Hepatocyte (in vitro differentiated cells): ENCODE data around the gene C11orf65. TPM values are rescaled to one million over a fixed set of nuclear protein-coding genes. Genes with fewer than 3 reads are reported as not detected.

Experiments used
- DNase-seq: peaks from one replicate; pipeline ENCODE4 v3.0.0-alpha.2; 2016; ENCODE audit warnings: low spot score
- H2AFZ ChIP-seq: fragments of 200-600 bp; sonication (generic); 2 replicates; pipeline ENCODE4 v1.6.0; 2016; ENCODE audit warnings: antibody characterized with exemption, mild to moderate bottlenecking
- H3K27ac ChIP-seq: fragments of 200-600 bp; sonication (generic); 2 replicates; pipeline ENCODE4 v1.5.1; 2016; ENCODE audit warnings: mild to moderate bottlenecking
- H3K27me3 ChIP-seq: fragments of 200-600 bp; sonication (generic); 2 replicates; pipeline ENCODE4 v1.6.1; 2016
- H3K36me3 ChIP-seq: fragments of 200-600 bp; sonication (generic); replicated peaks from 2 replicates; pipeline ENCODE4 v1.5.1; 2016; ENCODE audit warnings: low read depth; ENCODE audit not compliant: insufficient read depth
- H3K4me1 ChIP-seq: fragments of 200-600 bp; sonication (generic); 2 replicates; pipeline ENCODE4 v1.5.1; 2016; ENCODE audit warnings: mild to moderate bottlenecking, moderate library complexity; ENCODE audit not compliant: insufficient read depth
- H3K4me2 ChIP-seq: fragments of 200-600 bp; sonication (generic); 2 replicates; pipeline ENCODE4 v1.6.0; 2016
- H3K4me3 ChIP-seq: fragments of 200-600 bp; sonication (generic); 2 replicates; pipeline ENCODE4 v1.5.1; 2016; ENCODE audit warnings: mild to moderate bottlenecking
- H3K79me2 ChIP-seq: fragments of 200-600 bp; sonication (generic); 2 replicates; pipeline ENCODE4 v1.6.0; 2017; ENCODE audit warnings: mild to moderate bottlenecking
- H3K9me2 ChIP-seq: fragments of 200-600 bp; sonication (generic); replicated peaks from 2 replicates; pipeline ENCODE4 v1.6.0; 2017; ENCODE audit warnings: mild to moderate bottlenecking; ENCODE audit not compliant: insufficient read depth
- H3K9me3 ChIP-seq: fragments of 200-600 bp; sonication (generic); 2 replicates; pipeline ENCODE4 v1.5.1; 2016; ENCODE audit warnings: low read depth, mild to moderate bottlenecking
- H4K20me1 ChIP-seq: fragments of 200-600 bp; sonication (generic); 2 replicates; pipeline ENCODE4 v1.6.0; 2016; ENCODE audit warnings: mild to moderate bottlenecking; ENCODE audit not compliant: insufficient read depth, poor library complexity, severe bottlenecking
- EZH2 ChIP-seq: fragments of 200-600 bp; sonication (generic); IDR thresholded peaks from 2 replicates; pipeline ENCODE4 v1.6.1; 2016; ENCODE audit warnings: antibody characterized with exemption, mild to moderate bottlenecking, borderline replicate concordance
- EZH2phosphoT487 ChIP-seq: fragments of 200-600 bp; sonication (generic); IDR thresholded peaks from one replicate; pipeline ENCODE4 v1.6.1; 2018; ENCODE audit warnings: antibody characterized with exemption, mild to moderate bottlenecking, low read depth, moderate library complexity; ENCODE audit not compliant: unreplicated experiment, severe bottlenecking
- WGBS: methylation state at CpG from one replicate; pipeline ENCODE4 v1.1.6; 2016; ENCODE audit warnings: low lambda C conversion rate; ENCODE audit errors: missing lambda C conversion rate; 5-methylcytosine and 5-hydroxymethylcytosine counted together
- polyA plus RNA-seq: library from polyadenylated mRNA; unstranded; fragments of >200 nt; fragmentation: Nextera tagmentation; extraction: Ambion mirVana; gene quantifications from 2 replicates; pipeline ENCODE4 v1.2.1, GENCODE V29; 2016
- total RNA-seq: library from RNA; depleted of rRNA; stranded (reverse); fragments of >200 nt; gene quantifications from 2 replicates; pipeline ENCODE4 v1.2.3, GENCODE V29; 2014
- TF ChIP-seq, protein P1 (sequence below): fragments of 200-600 bp; sonication (generic); IDR thresholded peaks from 2 replicates; pipeline ENCODE4 v1.5.1; 2016; ENCODE audit warnings: antibody characterized with exemption, mild to moderate bottlenecking; ENCODE audit not compliant: poor library complexity

The C11orf65 gene
- total and polyA plus RNA-seq, 2 experiments from 2014 or later, result 0.34 to 0.50 TPM

DNA sequence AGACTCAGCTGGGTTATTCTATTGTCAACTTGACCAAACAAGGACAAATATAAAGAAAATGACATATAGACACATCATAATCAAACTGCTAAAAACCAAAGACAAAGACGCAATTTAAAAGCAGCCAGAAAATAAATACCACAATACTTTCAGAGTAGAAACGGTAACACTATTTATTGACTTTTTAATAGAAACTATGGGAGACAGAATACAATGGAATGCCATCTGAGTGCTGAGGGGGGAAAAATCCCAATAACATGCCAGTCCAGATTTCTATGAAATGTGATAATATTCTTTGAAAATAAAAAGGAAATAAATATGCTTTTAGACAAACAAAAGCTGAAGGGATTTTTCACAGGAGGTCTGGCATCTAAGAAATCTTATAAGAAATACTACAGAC, 30.7 kb downstream of the C11orf65 start:
- Histone ChIP-seq H3K4me2 (no peak overlapping the region), H3K27ac (no peak overlapping the region), H3K27me3 (no peaks in the 10 kb centered on the region), H2AFZ (no peak overlapping the region), H3K4me3 (no peak overlapping the region), H3K9me3 (no peaks in the 10 kb centered on the region), H3K36me3 (no peaks in the 10 kb centered on the region), H3K4me1 (no peaks in the 10 kb centered on the region), H3K9me2 (no peaks in the 10 kb centered on the region), H3K79me2 (no peaks in the 10 kb centered on the region), H4K20me1 (no peaks in the 10 kb centered on the region)
- 96% methylated on average over 2 of the region's 2 CpGs for WGBS
- no peak for DNase-seq
- TF ChIP-seq, protein P1, sequence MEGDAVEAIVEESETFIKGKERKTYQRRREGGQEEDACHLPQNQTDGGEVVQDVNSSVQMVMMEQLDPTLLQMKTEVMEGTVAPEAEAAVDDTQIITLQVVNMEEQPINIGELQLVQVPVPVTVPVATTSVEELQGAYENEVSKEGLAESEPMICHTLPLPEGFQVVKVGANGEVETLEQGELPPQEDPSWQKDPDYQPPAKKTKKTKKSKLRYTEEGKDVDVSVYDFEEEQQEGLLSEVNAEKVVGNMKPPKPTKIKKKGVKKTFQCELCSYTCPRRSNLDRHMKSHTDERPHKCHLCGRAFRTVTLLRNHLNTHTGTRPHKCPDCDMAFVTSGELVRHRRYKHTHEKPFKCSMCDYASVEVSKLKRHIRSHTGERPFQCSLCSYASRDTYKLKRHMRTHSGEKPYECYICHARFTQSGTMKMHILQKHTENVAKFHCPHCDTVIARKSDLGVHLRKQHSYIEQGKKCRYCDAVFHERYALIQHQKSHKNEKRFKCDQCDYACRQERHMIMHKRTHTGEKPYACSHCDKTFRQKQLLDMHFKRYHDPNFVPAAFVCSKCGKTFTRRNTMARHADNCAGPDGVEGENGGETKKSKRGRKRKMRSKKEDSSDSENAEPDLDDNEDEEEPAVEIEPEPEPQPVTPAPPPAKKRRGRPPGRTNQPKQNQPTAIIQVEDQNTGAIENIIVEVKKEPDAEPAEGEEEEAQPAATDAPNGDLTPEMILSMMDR, result no peak
- TF ChIP-seq EZH2phosphoT487 (no peak), EZH2 (no peak)

DNA sequence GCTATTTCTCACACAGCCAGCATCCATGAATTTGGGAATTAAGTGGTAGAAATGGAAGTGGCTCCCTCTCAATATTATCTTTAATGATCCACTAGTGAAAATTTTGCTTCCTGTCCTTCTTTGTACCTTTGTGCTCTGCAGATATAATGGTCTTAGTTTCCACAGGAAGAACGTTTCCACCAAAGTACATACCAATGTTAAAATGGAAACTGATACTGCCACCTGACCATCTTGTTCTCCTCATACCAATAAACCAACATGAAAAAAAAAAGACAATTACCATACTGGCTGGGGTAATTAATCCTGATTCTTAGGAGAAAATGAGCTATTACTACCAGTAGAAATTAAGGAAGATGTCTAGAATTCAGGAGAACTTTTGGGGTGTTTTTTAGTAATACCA, 32.3 kb downstream of the C11orf65 start:
- H4K20me1 ChIP-seq, result no peaks in the 10 kb centered on the region
- no peak overlapping the region for H3K4me2 ChIP-seq
- no peak overlapping the region for H3K4me3 ChIP-seq
- no peaks in the 10 kb centered on the region for H3K27me3 ChIP-seq
- H3K9me3 ChIP-seq, result no peaks in the 10 kb centered on the region
- no peak overlapping the region for H3K27ac ChIP-seq
- no peak overlapping the region for H2AFZ ChIP-seq
- no peaks in the 10 kb centered on the region for H3K9me2 ChIP-seq
- H3K36me3 ChIP-seq, result no peaks in the 10 kb centered on the region
- no peaks in the 10 kb centered on the region for H3K79me2 ChIP-seq
- H3K4me1 ChIP-seq, result no peaks in the 10 kb centered on the region
- TF ChIP-seq, protein P1, result no peak
- TF ChIP-seq EZH2phosphoT487 (no peak), EZH2 (no peak)
- no peak for DNase-seq
- 75% methylated on average over 1 of the region's 1 CpG for WGBS

GRCh38 chr11:108432783-108433182, 34.5 kb downstream of the C11orf65 start:
- no peaks in the 10 kb centered on the region for H3K36me3 ChIP-seq
- no peak overlapping the region for H3K4me3 ChIP-seq
- no peaks in the 10 kb centered on the region for H3K9me2 ChIP-seq
- no peaks in the 10 kb centered on the region for H3K79me2 ChIP-seq
- TF ChIP-seq, protein P1, result no peak
- no peak for TF ChIP-seq EZH2
- no peak for TF ChIP-seq EZH2phosphoT487
- no peak for DNase-seq
- H4K20me1 ChIP-seq, result no peaks in the 10 kb centered on the region
- no peaks in the 10 kb centered on the region for H3K4me1 ChIP-seq
- no peak overlapping the region for H3K4me2 ChIP-seq
- H2AFZ ChIP-seq, result no peak overlapping the region
- H3K27ac ChIP-seq, result no peak overlapping the region
- H3K9me3 ChIP-seq, result no peaks in the 10 kb centered on the region
- H3K27me3 ChIP-seq, result no peaks in the 10 kb centered on the region

DNA sequence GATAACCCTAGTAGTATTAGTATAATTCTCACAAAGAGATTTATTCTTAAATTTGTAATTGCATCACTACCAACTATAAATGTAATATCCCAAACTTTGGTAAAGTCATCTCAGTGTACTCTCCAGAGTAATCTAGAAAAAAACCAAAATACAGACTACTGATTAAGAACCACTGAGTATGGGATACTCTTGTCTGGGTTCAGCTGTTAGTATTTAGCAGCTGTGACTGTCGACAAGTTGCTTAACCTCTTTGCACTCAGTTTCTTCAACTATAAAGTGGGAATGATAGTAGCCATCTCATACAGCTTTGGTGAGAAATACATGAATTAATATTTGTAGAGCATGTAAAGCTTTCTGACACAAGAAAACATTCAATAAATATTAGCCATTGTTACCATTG, 35.3 kb downstream of the C11orf65 start:
- Histone ChIP-seq H4K20me1 (no peaks in the 10 kb centered on the region), H3K9me2 (no peaks in the 10 kb centered on the region), H3K4me3 (no peak overlapping the region), H3K27ac (no peak overlapping the region), H3K9me3 (no peaks in the 10 kb centered on the region), H3K79me2 (no peaks in the 10 kb centered on the region), H3K27me3 (no peaks in the 10 kb centered on the region), H2AFZ (no peak overlapping the region), H3K4me2 (no peak overlapping the region), H3K4me1 (no peaks in the 10 kb centered on the region), H3K36me3 (no peaks in the 10 kb centered on the region)
- TF ChIP-seq EZH2 (no peak), EZH2phosphoT487 (no peak)
- TF ChIP-seq, protein P1, result no peak
- DNase-seq, result no peak
- WGBS, result 83% methylated on average over 1 of the region's 1 CpG
